C4-2B (cell line): ENCODE data around the gene VPS39.

ENCODE experiments used
- H3K27ac ChIP-seq: fragments of 450-650 bp; 2 replicates; pipeline ENCODE4 v1.5.1; 2017
- CTCF ChIP-seq: fragments of 450-650 bp; conservative IDR thresholded peaks from 2 replicates; pipeline ENCODE4 v1.5.1; 2017; ENCODE audit warnings: mild to moderate bottlenecking
- ZFX ChIP-seq: fragments of 450-650 bp; IDR thresholded peaks from 2 replicates; pipeline ENCODE4 v1.6.1; 2017

Gene VPS39

GRCh38 chr15:42119446-42119760 lies 88.7 kb downstream of the VPS39 start:
- peak overlapping the region; percentile 81 for H3K27ac ChIP-seq
- TF ChIP-seq ZFX (no peak), CTCF (no peak)

- H3K27ac ChIP-seq: peak overlapping the region; percentile 81
- TF ChIP-seq CTCF (no peak), ZFX (no peak)
Observed at GRCh38 chr15:42118650-42119445, 89.3 kb downstream of the VPS39 start.

GRCh38 chr15:42111924-42112323 lies 96.2 kb downstream of the VPS39 start:
- H3K27ac ChIP-seq: no peak overlapping the region

GRCh38 chr15:42110367-42110766 lies 97.7 kb downstream of the VPS39 start:
- no peak for TF ChIP-seq CTCF
- no peak for TF ChIP-seq ZFX
- H3K27ac ChIP-seq: no peak overlapping the region

More at GRCh38 chr15:42111924-42112323, 96.2 kb downstream of the VPS39 start:
- TF ChIP-seq ZFX (no peak), CTCF (no peak)

- no peak for TF ChIP-seq ZFX
- no peak for TF ChIP-seq CTCF
Observed at GRCh38 chr15:42108806-42109205, 99.3 kb downstream of the VPS39 start.

More at GRCh38 chr15:42108806-42109205, 99.3 kb downstream of the VPS39 start:
- no peak overlapping the region for H3K27ac ChIP-seq
